ENCODE measurements around the gene TEX264. TPM values are rescaled to one million over a fixed set of nuclear protein-coding genes. Genes with fewer than 3 reads are reported as not detected.
A peak's percentile ranks its signal among the peaks of the same experiment; 100 is the strongest.

Gene TEX264
- total RNA-seq, 1 experiment from 2014 or later: 36.4 TPM

GRCh38 chr3:51718547-51719409 is 47.7 kb downstream of the TEX264 start:
- H3K4me1 ChIP-seq (replicated peaks): no peaks in the 10 kb centered on the region
- no peaks in the 10 kb centered on the region for H3K27me3 ChIP-seq (replicated peaks)
- H3K36me3 ChIP-seq: no peaks in the 10 kb centered on the region
- H3K27ac ChIP-seq: no peak overlapping the region
- no peaks in the 10 kb centered on the region for H3K9me3 ChIP-seq (replicated peaks)
- H3K4me3 ChIP-seq: no peak overlapping the region
- DNase-seq (ENCODE audit: low read depth in 1 of 2, low spot score in 2 of 2): peak; percentile 11 to 64

- no peak for DNase-seq (ENCODE audit: low read depth in 1 of 2, low spot score in 2 of 2)
- Histone ChIP-seq H3K4me3 (no peak overlapping the region), H3K27ac (no peak overlapping the region), H3K4me1 (replicated peaks) (no peaks in the 10 kb centered on the region), H3K27me3 (replicated peaks) (no peaks in the 10 kb centered on the region), H3K36me3 (no peaks in the 10 kb centered on the region), H3K9me3 (replicated peaks) (no peaks in the 10 kb centered on the region)
Measured at GRCh38 chr3:51719410-51720025, 48.5 kb downstream of the TEX264 start.

GRCh38 chr3:51720292-51721061 is 49.4 kb downstream of the TEX264 start:
- no peaks in the 10 kb centered on the region for H3K27me3 ChIP-seq (replicated peaks)
- H3K4me3 ChIP-seq: no peak overlapping the region
- no peak for DNase-seq (ENCODE audit: low read depth in 1 of 2, low spot score in 2 of 2)
- H3K36me3 ChIP-seq: no peaks in the 10 kb centered on the region
- no peaks in the 10 kb centered on the region for H3K9me3 ChIP-seq (replicated peaks)
- no peak overlapping the region for H3K27ac ChIP-seq
- no peaks in the 10 kb centered on the region for H3K4me1 ChIP-seq (replicated peaks)

GRCh38 chr3:51721062-51721745 is 50.2 kb downstream of the TEX264 start:
- H3K4me3 ChIP-seq: no peak overlapping the region
- no peaks in the 10 kb centered on the region for H3K4me1 ChIP-seq (replicated peaks)
- H3K27me3 ChIP-seq (replicated peaks): peaks cover 5% of the 10 kb centered on the region; the same call in 1 of the 2 replicates
- no peaks in the 10 kb centered on the region for H3K9me3 ChIP-seq (replicated peaks)
- DNase-seq (ENCODE audit: low read depth in 1 of 2, low spot score in 2 of 2): no peak
- no peak overlapping the region for H3K27ac ChIP-seq
- no peaks in the 10 kb centered on the region for H3K36me3 ChIP-seq

GRCh38 chr3:51722362-51722761 is 51.3 kb downstream of the TEX264 start:
- Histone ChIP-seq H3K27me3 (replicated peaks) (peaks cover 5% of the 10 kb centered on the region; the same call in 1 of the 2 replicates), H3K4me3 (no peak overlapping the region), H3K36me3 (no peaks in the 10 kb centered on the region), H3K27ac (no peak overlapping the region), H3K4me1 (replicated peaks) (no peaks in the 10 kb centered on the region), H3K9me3 (replicated peaks) (no peaks in the 10 kb centered on the region)
- no peak for DNase-seq (ENCODE audit: low read depth in 1 of 2, low spot score in 2 of 2)

- H3K36me3 ChIP-seq: no peaks in the 10 kb centered on the region
- H3K4me3 ChIP-seq: no peak overlapping the region
- DNase-seq (ENCODE audit: low read depth in 1 of 2, low spot score in 2 of 2): no peak
Measured at GRCh38 chr3:51727500-51727899, 56.4 kb downstream of the TEX264 start.

GRCh38 chr3:51729042-51729633 is 58.1 kb downstream of the TEX264 start:
- Histone ChIP-seq H3K9me3 (replicated peaks) (no peaks in the 10 kb centered on the region), H3K27ac (no peak overlapping the region), H3K36me3 (no peaks in the 10 kb centered on the region), H3K4me3 (no peak overlapping the region), H3K27me3 (replicated peaks) (peaks cover 5% of the 10 kb centered on the region; the same call in 1 of the 2 replicates), H3K4me1 (replicated peaks) (no peaks in the 10 kb centered on the region)
- DNase-seq (ENCODE audit: low read depth in 1 of 2, low spot score in 2 of 2): no peak

More at GRCh38 chr3:51727500-51727899, 56.4 kb downstream of the TEX264 start:
- Histone ChIP-seq H3K9me3 (replicated peaks) (no peaks in the 10 kb centered on the region), H3K27ac (no peak overlapping the region), H3K4me1 (replicated peaks) (no peaks in the 10 kb centered on the region), H3K27me3 (replicated peaks) (peaks cover 5% of the 10 kb centered on the region; the same call in 1 of the 2 replicates)

GRCh38 chr3:51733859-51734571 is 63.0 kb downstream of the TEX264 start:
- no peaks in the 10 kb centered on the region for H3K36me3 ChIP-seq
- DNase-seq (ENCODE audit: low read depth in 1 of 2, low spot score in 2 of 2): no peak
- H3K27ac ChIP-seq: no peak overlapping the region
- H3K27me3 ChIP-seq (replicated peaks): peaks cover 14% of the 10 kb centered on the region; the same call in 1 of the 2 replicates
- no peaks in the 10 kb centered on the region for H3K4me1 ChIP-seq (replicated peaks)
- no peaks in the 10 kb centered on the region for H3K9me3 ChIP-seq (replicated peaks)
- H3K4me3 ChIP-seq: no peak overlapping the region

GRCh38 chr3:51734572-51734907 is 63.5 kb downstream of the TEX264 start:
- H3K27me3 ChIP-seq (replicated peaks): peaks cover 14% of the 10 kb centered on the region; the same call in 1 of the 2 replicates
- DNase-seq (ENCODE audit: low read depth in 1 of 2, low spot score in 2 of 2): no peak
- no peaks in the 10 kb centered on the region for H3K36me3 ChIP-seq
- no peaks in the 10 kb centered on the region for H3K9me3 ChIP-seq (replicated peaks)
- no peaks in the 10 kb centered on the region for H3K4me1 ChIP-seq (replicated peaks)
- H3K27ac ChIP-seq: no peak overlapping the region
- no peak overlapping the region for H3K4me3 ChIP-seq

- H3K27ac ChIP-seq: no peak overlapping the region
- H3K36me3 ChIP-seq: no peaks in the 10 kb centered on the region
- peaks cover 16% of the 10 kb centered on the region; the same call in 1 of the 2 replicates for H3K27me3 ChIP-seq (replicated peaks)
- H3K4me1 ChIP-seq (replicated peaks): no peaks in the 10 kb centered on the region
- H3K4me3 ChIP-seq: no peak overlapping the region
- H3K9me3 ChIP-seq (replicated peaks): no peaks in the 10 kb centered on the region
- DNase-seq (ENCODE audit: low read depth in 1 of 2, low spot score in 2 of 2): no peak
Measured at GRCh38 chr3:51735039-51735438, 64.0 kb downstream of the TEX264 start.

GRCh38 chr3:51735950-51736349 is 64.9 kb downstream of the TEX264 start:
- DNase-seq (ENCODE audit: low read depth in 1 of 2, low spot score in 2 of 2): no peak
- H3K4me1 ChIP-seq (replicated peaks): no peaks in the 10 kb centered on the region
- no peaks in the 10 kb centered on the region for H3K36me3 ChIP-seq

GRCh38 chr3:51739110-51739509 is 68.1 kb downstream of the TEX264 start:
- H3K27me3 ChIP-seq (replicated peaks): peaks cover 19% of the 10 kb centered on the region; the same call in 1 of the 2 replicates
- H3K9me3 ChIP-seq (replicated peaks): no peaks in the 10 kb centered on the region
- no peak overlapping the region for H3K27ac ChIP-seq
- H3K36me3 ChIP-seq: no peaks in the 10 kb centered on the region
- DNase-seq (ENCODE audit: low read depth in 1 of 2, low spot score in 2 of 2): no peak
- no peak overlapping the region for H3K4me3 ChIP-seq
- H3K4me1 ChIP-seq (replicated peaks): no peaks in the 10 kb centered on the region

More at GRCh38 chr3:51735950-51736349, 64.9 kb downstream of the TEX264 start:
- no peak overlapping the region for H3K27ac ChIP-seq
- peaks cover 19% of the 10 kb centered on the region; the same call in 1 of the 2 replicates for H3K27me3 ChIP-seq (replicated peaks)
- no peak overlapping the region for H3K4me3 ChIP-seq
- no peaks in the 10 kb centered on the region for H3K9me3 ChIP-seq (replicated peaks)
